Measurements from ENCODE around the gene LYRM4. TPM values are rescaled to one million over a fixed set of nuclear protein-coding genes. Genes with fewer than 3 reads are reported as not detected.

LYRM4 gene
- total RNA-seq, 6 experiments from 2014 or later = 5.7 to 11.5 (median 8.5) TPM

DNA sequence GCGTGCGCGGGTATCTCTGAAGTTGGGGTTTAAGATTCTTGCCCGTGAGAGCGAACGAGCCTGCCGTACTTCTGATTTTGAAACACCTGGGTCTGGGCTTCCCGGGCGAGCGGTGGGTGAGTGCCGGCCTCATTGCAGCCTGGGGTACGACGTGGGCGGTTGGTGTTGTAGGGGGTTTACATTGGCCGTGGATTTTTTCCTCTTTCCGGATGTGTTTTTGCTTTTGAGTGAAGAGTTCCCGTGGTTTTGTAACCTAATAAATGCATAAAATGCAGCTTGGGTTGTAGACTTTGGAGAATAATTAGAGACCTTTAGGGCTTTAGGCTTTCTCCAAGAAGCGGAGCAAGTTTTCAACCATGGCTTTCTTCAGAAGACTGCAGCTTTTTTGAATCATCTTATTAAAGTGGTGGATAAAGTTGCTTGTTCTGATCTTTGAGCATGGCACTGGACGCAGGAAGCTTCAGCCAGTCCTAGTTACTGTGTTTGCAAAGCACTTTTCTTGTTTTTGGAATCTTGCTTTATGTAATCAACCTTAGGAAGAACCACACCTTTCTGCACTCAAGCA, 877 bp upstream of the LYRM4 start:
- Histone ChIP-seq H3K9me3 (no peaks in the 10 kb centered on the region), H3K4me3 (peak overlapping the region; percentile 74 to 94 (median 75)), H3K27ac (peak overlapping the region; percentile 93 to 99 (median 94)), H3K4me1 (peaks cover 0 to 25% (median 0%) of the 10 kb centered on the region in 4 donors), H3K36me3 (no peaks in the 10 kb centered on the region), H3K27me3 (no peaks in the 10 kb centered on the region)
- TF ChIP-seq POLR2A (IDR thresholded peaks at IDR 0.05) = no peak
- TF ChIP-seq, protein P1, sequence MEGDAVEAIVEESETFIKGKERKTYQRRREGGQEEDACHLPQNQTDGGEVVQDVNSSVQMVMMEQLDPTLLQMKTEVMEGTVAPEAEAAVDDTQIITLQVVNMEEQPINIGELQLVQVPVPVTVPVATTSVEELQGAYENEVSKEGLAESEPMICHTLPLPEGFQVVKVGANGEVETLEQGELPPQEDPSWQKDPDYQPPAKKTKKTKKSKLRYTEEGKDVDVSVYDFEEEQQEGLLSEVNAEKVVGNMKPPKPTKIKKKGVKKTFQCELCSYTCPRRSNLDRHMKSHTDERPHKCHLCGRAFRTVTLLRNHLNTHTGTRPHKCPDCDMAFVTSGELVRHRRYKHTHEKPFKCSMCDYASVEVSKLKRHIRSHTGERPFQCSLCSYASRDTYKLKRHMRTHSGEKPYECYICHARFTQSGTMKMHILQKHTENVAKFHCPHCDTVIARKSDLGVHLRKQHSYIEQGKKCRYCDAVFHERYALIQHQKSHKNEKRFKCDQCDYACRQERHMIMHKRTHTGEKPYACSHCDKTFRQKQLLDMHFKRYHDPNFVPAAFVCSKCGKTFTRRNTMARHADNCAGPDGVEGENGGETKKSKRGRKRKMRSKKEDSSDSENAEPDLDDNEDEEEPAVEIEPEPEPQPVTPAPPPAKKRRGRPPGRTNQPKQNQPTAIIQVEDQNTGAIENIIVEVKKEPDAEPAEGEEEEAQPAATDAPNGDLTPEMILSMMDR (IDR thresholded peaks at IDR 0.05) = no peak
- WGBS (ENCODE audit: insufficient coverage, low coverage, low lambda C conversion rate, missing lambda C conversion rate) = 0% methylated on average over 15 of the region's 19 CpGs
- DNase-seq = no peak
- ATAC-seq = no peak
- intact Hi-C loops (cut with DNase I) = no loop called here

GRCh38 chr6:5260111-5260620, 584 bp downstream of the LYRM4 start:
- intact Hi-C loops (cut with DNase I) = no loop called here
- peak; percentile 63 to 77 (median 69) for ATAC-seq

GRCh38 chr6:5259428-5259827, 1.3 kb downstream of the LYRM4 start:
- no peaks in the 10 kb centered on the region for H3K27me3 ChIP-seq
- intact Hi-C loops (cut with DNase I) = no loop called here
- WGBS (ENCODE audit: insufficient coverage, low coverage, low lambda C conversion rate, missing lambda C conversion rate) = 74% methylated on average over 3 of the region's 3 CpGs
- H3K27ac ChIP-seq = no peak overlapping the region
- H3K4me3 ChIP-seq = peak overlapping the region in 1 of 3 donors; percentile 74
- DNase-seq (no peak), ATAC-seq (no peak)
- H3K9me3 ChIP-seq = no peaks in the 10 kb centered on the region
- no peak for TF ChIP-seq POLR2A (IDR thresholded peaks at IDR 0.05)
- TF ChIP-seq, protein P1 (IDR thresholded peaks at IDR 0.05) = no peak
- H3K36me3 ChIP-seq = no peaks in the 10 kb centered on the region
- peaks cover 0 to 21% (median 0%) of the 10 kb centered on the region in 4 donors for H3K4me1 ChIP-seq

More at GRCh38 chr6:5260111-5260620, 584 bp downstream of the LYRM4 start:
- Histone ChIP-seq H3K4me3 (peak overlapping the region; percentile 74 to 94 (median 75)), H3K27ac (peak overlapping the region; percentile 94 to 99 (median 95)), H3K9me3 (no peaks in the 10 kb centered on the region), H3K27me3 (no peaks in the 10 kb centered on the region), H3K4me1 (peaks cover 0 to 21% (median 0%) of the 10 kb centered on the region in 4 donors), H3K36me3 (no peaks in the 10 kb centered on the region)
- DNase-seq = peak; percentile 70 to 79 (median 77)
- WGBS (ENCODE audit: insufficient coverage, low coverage, low lambda C conversion rate, missing lambda C conversion rate) = 4% methylated on average over 22 of the region's 22 CpGs
- TF ChIP-seq, protein P1 (IDR thresholded peaks at IDR 0.05) = no peak
- TF ChIP-seq POLR2A (IDR thresholded peaks at IDR 0.05) = no peak

- ATAC-seq (no peak), DNase-seq (no peak)
- Histone ChIP-seq H3K27me3 (no peaks in the 10 kb centered on the region), H3K9me3 (no peaks in the 10 kb centered on the region), H3K4me3 (no peak overlapping the region), H3K27ac (no peak overlapping the region), H3K4me1 (peaks cover 0 to 12% (median 0%) of the 10 kb centered on the region in 4 donors), H3K36me3 (no peaks in the 10 kb centered on the region)
- intact Hi-C loops (cut with DNase I) = no loop called here
- WGBS (ENCODE audit: insufficient coverage, low coverage, low lambda C conversion rate, missing lambda C conversion rate) = 100% methylated on average over 2 of the region's 8 CpGs
- TF ChIP-seq, protein P1 (IDR thresholded peaks at IDR 0.05) = no peak
Observed at GRCh38 chr6:5257400-5257799, 3.4 kb downstream of the LYRM4 start.

Measured in right lobe of liver (tissue), 6 donors.